WTC11 (cell line): ENCODE results near the gene NTRK1.

ENCODE experiments used
- CTCF ChIP-seq: fragments of 200-600 bp; IDR thresholded peaks from 2 replicates; pipeline ENCODE4 v1.8.0; 2022; ENCODE audit warnings: antibody characterized with exemption
- ETV6 ChIP-seq: sonication (generic); formaldehyde crosslinking; IDR thresholded peaks from 2 replicates; pipeline ENCODE4 v1.8.1; 2022; ENCODE audit warnings: mild to moderate bottlenecking, missing genetic modification reagents
- IRF2 ChIP-seq: sonication (generic); formaldehyde crosslinking; IDR thresholded peaks from 2 replicates; pipeline ENCODE4 v1.8.0; 2022; ENCODE audit warnings: low read depth, missing genetic modification reagents, borderline replicate concordance
- MXD4 ChIP-seq: fragments of 250-450 bp; sonication (Bioruptor Pico); IDR thresholded peaks from 2 replicates; pipeline ENCODE4 v1.8.0; 2021; ENCODE audit warnings: mild to moderate bottlenecking, moderate library complexity, borderline replicate concordance
- PRRX2 ChIP-seq: fragments of 250-450 bp; sonication (Bioruptor Pico); IDR thresholded peaks from 2 replicates; pipeline ENCODE4 v1.8.0; 2021; ENCODE audit warnings: mild to moderate bottlenecking
- TCF7 ChIP-seq: sonication (generic); formaldehyde crosslinking; IDR thresholded peaks from 2 replicates; pipeline ENCODE4 v1.8.0; 2022; ENCODE audit warnings: mild to moderate bottlenecking, low read depth, missing genetic modification reagents, moderate library complexity
- ZNF138 ChIP-seq: sonication (generic); formaldehyde crosslinking; conservative IDR thresholded peaks from 2 replicates; pipeline ENCODE4 v1.8.1; 2022; ENCODE audit warnings: mild to moderate bottlenecking, moderate library complexity, missing genetic modification reagents

- no peak for TF ChIP-seq ETV6 (CRISPR knock-in tag)
- no peak for TF ChIP-seq MXD4 (CRISPR knock-in tag)
- no peak for TF ChIP-seq TCF7 (CRISPR knock-in tag)
- TF ChIP-seq PRRX2 (CRISPR knock-in tag) = no peak
- no peak for TF ChIP-seq CTCF
- no peak for TF ChIP-seq ZNF138 (CRISPR knock-in tag)
- no peak for TF ChIP-seq IRF2 (CRISPR knock-in tag)
These were observed 2.4 kb downstream of the NTRK1 start for GRCh38 chr1:156862997-156863599.
